H9 (cell line): ENCODE results near the gene GYS1. TPM values are rescaled to one million over a fixed set of nuclear protein-coding genes. Genes with fewer than 3 reads are reported as not detected.

Experiments
- DNase-seq: peaks from one replicate; pipeline ENCODE4 v3.0.0-alpha.2; 2017
- H2AFZ ChIP-seq: one replicate; pipeline ENCODE4 v1.6.1; 2013; ENCODE audit warnings: mild to moderate bottlenecking, low read length, control low read depth, moderate library complexity
- H2AK5ac ChIP-seq: 2 replicates; pipeline ENCODE4 v1.6.1; 2013; ENCODE audit warnings: low read length, control low read depth, mixed read lengths; ENCODE audit not compliant: insufficient read length
- H2BK120ac ChIP-seq: one replicate; pipeline ENCODE4 v1.6.1; 2013; ENCODE audit warnings: low read depth, mild to moderate bottlenecking, low read length, control low read depth, inconsistent platforms; ENCODE audit not compliant: poor library complexity, severe bottlenecking
- H2BK12ac ChIP-seq: 2 replicates; pipeline ENCODE4 v1.6.1; 2013; ENCODE audit warnings: low read length, control low read depth, mixed read lengths, low read depth; ENCODE audit not compliant: insufficient read length
- H2BK15ac ChIP-seq: 2 replicates; pipeline ENCODE4 v1.6.1; 2013; ENCODE audit warnings: low read depth, low read length, control low read depth
- H2BK20ac ChIP-seq: one replicate; pipeline ENCODE4 v1.6.1; 2013; ENCODE audit warnings: low read depth, mild to moderate bottlenecking, low read length, control low read depth, inconsistent platforms; ENCODE audit not compliant: poor library complexity, severe bottlenecking
- H2BK5ac ChIP-seq: 2 replicates; pipeline ENCODE4 v1.6.1; 2013; ENCODE audit warnings: low read length, control low read depth, mixed read lengths; ENCODE audit not compliant: insufficient read length
- H3K14ac ChIP-seq: 2 replicates; pipeline ENCODE4 v1.6.1; 2013; ENCODE audit warnings: low read length, control low read depth; ENCODE audit not compliant: insufficient read depth
- H3K18ac ChIP-seq: 2 replicates; pipeline ENCODE4 v1.6.1; 2013; ENCODE audit warnings: low read depth, mild to moderate bottlenecking, mixed read lengths, low read length, control low read depth; ENCODE audit not compliant: insufficient read length
- H3K23ac ChIP-seq: 2 replicates; pipeline ENCODE4 v1.6.1; 2013; ENCODE audit warnings: low read length, control low read depth, mixed read lengths, low read depth; ENCODE audit not compliant: insufficient read length
- H3K23me2 ChIP-seq: 2 replicates; pipeline ENCODE4 v1.6.1; 2013; ENCODE audit warnings: low read depth, mild to moderate bottlenecking, mixed read lengths, low read length, control low read depth; ENCODE audit not compliant: insufficient read length, poor library complexity, severe bottlenecking
- H3K27ac ChIP-seq: 2 replicates; pipeline ENCODE4 v1.5.1; 2013; ENCODE audit warnings: low read length, control low read depth, mixed read lengths, low read depth; ENCODE audit not compliant: insufficient read length
- H3K27me3 ChIP-seq: 2 replicates; pipeline ENCODE4 v1.6.1; 2013; ENCODE audit warnings: low read length, control low read depth, inconsistent platforms; ENCODE audit not compliant: insufficient read depth
- H3K4ac ChIP-seq: 2 replicates; pipeline ENCODE4 v1.6.1; 2013; ENCODE audit warnings: low read depth, mild to moderate bottlenecking, control low read depth, inconsistent platforms, low read length, moderate library complexity
- H3K4me1 ChIP-seq: 2 replicates; pipeline ENCODE4 v1.6.1; 2013; ENCODE audit warnings: low read length, control low read depth, inconsistent platforms; ENCODE audit not compliant: insufficient read depth
- H3K4me2 ChIP-seq: 2 replicates; pipeline ENCODE4 v1.6.1; 2013; ENCODE audit warnings: low read length, control low read depth, mixed read lengths; ENCODE audit not compliant: insufficient read length, insufficient read depth
- H3K56ac ChIP-seq: 2 replicates; pipeline ENCODE4 v1.6.1; 2013; ENCODE audit warnings: low read depth, mild to moderate bottlenecking, mixed read lengths, low read length, control low read depth; ENCODE audit not compliant: insufficient read length
- H3K79me1 ChIP-seq: 2 replicates; pipeline ENCODE4 v1.6.1; 2013; ENCODE audit warnings: low read depth, mild to moderate bottlenecking, moderate library complexity, low read length, control low read depth, inconsistent platforms; ENCODE audit not compliant: insufficient read depth, poor library complexity, severe bottlenecking
- H3K79me2 ChIP-seq: 2 replicates; pipeline ENCODE4 v1.6.1; 2013; ENCODE audit warnings: low read length, control low read depth, inconsistent platforms; ENCODE audit not compliant: insufficient read depth
- H3K9ac ChIP-seq: 2 replicates; pipeline ENCODE4 v1.6.1; 2013; ENCODE audit warnings: low read length, control low read depth, mixed read lengths; ENCODE audit not compliant: insufficient read length; ENCODE audit errors: extremely low read depth
- H3K9me3 ChIP-seq: one replicate; pipeline ENCODE4 v1.6.1; 2013; ENCODE audit warnings: low read depth, low read length, inconsistent platforms; ENCODE audit not compliant: control insufficient read depth
- H3T11ph ChIP-seq: one replicate; pipeline ENCODE4 v1.6.1; 2013; ENCODE audit warnings: mild to moderate bottlenecking, low read length, control low read depth, inconsistent platforms
- H4K20me1 ChIP-seq: one replicate; pipeline ENCODE4 v1.6.1; 2013; ENCODE audit not compliant: control insufficient read depth, insufficient read length, insufficient read depth
- H4K5ac ChIP-seq: 2 replicates; pipeline ENCODE4 v1.6.1; 2013; ENCODE audit warnings: low read depth, mild to moderate bottlenecking, mixed read lengths, low read length, control low read depth; ENCODE audit not compliant: insufficient read length
- H4K8ac ChIP-seq: replicated peaks from 2 replicates; pipeline ENCODE4 v1.6.1; 2013; ENCODE audit warnings: low read length, control low read depth, mixed read lengths, low read depth; ENCODE audit not compliant: insufficient read length
- H4K91ac ChIP-seq: 2 replicates; pipeline ENCODE4 v1.6.1; 2013; ENCODE audit warnings: low read depth, mild to moderate bottlenecking, moderate library complexity, mixed read lengths, low read length, control low read depth; ENCODE audit not compliant: insufficient read length
- H3K27ac Mint-ChIP-seq, 3 experiments: 2 replicates in 2 of 3; 3 replicates in 1 of 3; pipeline ENCODE4 v1.8.0; 2020 to 2021; ENCODE audit warnings: mixed read lengths in 3 of 3, mild to moderate bottlenecking in 1 of 3, moderate library complexity in 1 of 3
- H3K27me3 Mint-ChIP-seq: 2 replicates; pipeline ENCODE4 v1.8.0; 2021; ENCODE audit warnings: low read depth, mild to moderate bottlenecking, moderate library complexity, mixed read lengths
- H3K36me3 Mint-ChIP-seq, 3 experiments: 2 replicates in 2 of 3; 3 replicates in 1 of 3; pipeline ENCODE4 v1.8.0; 2020 to 2021; ENCODE audit warnings: low read depth in 3 of 3, mixed read lengths in 3 of 3; ENCODE audit not compliant: insufficient read depth in 1 of 3
- H3K4me1 Mint-ChIP-seq, 2 experiments: 2 replicates each; pipeline ENCODE4 v1.8.0; 2020; ENCODE audit warnings: mixed read lengths in 2 of 2
- H3K4me3 Mint-ChIP-seq, 2 experiments: 2 replicates in 1 of 2; 3 replicates in 1 of 2; pipeline ENCODE4 v1.8.0; 2020 to 2021; ENCODE audit warnings: mild to moderate bottlenecking in 2 of 2, mixed read lengths in 2 of 2, moderate library complexity in 1 of 2
- H3K9me3 Mint-ChIP-seq, 2 experiments: 2 replicates in 1 of 2; 3 replicates in 1 of 2; pipeline ENCODE4 v1.8.0; 2020; ENCODE audit warnings: mild to moderate bottlenecking in 2 of 2, mixed read lengths in 2 of 2, moderate library complexity in 1 of 2
- WGBS: extraction: QIAGEN DNeasy Blood & Tissue Kit; methylation state at CpG from one replicate; pipeline ENCODE4 v1.1.7; 2013; ENCODE audit warnings: missing lambda C conversion rate, low lambda C conversion rate, mixed read lengths; ENCODE audit not compliant: insufficient read length; ENCODE audit errors: extremely low coverage; 5-methylcytosine and 5-hydroxymethylcytosine counted together
- total RNA-seq: library from RNA; stranded (reverse); gene quantifications from 2 replicates; pipeline ENCODE4 v1.2.1, GENCODE V29; 2021
- TF ChIP-seq, protein P1 (sequence below): fragments of 200-600 bp; sonication (generic); conservative IDR thresholded peaks from 3 replicates; pipeline ENCODE4 v1.8.0; 2021; ENCODE audit warnings: antibody characterized with exemption, mild to moderate bottlenecking

The GYS1 gene
- total RNA-seq, 1 experiment from 2014 or later: 44.3 TPM

- Mint-ChIP-seq H3K27ac (no peak overlapping the region), H3K27me3 (no peaks in the 10 kb centered on the region), H3K9me3 (no peaks in the 10 kb centered on the region; a peak in 1 of 5 replicates), H3K36me3 (peaks cover 17 to 59% (median 48%) of the 10 kb centered on the region in 3 experiments; a peak in 6 of 7 replicates), H3K4me3 (peak overlapping the region; percentile 8 to 41; a peak in 2 of 5 replicates), H3K4me1 (peaks cover 22 to 27% of the 10 kb centered on the region in 2 experiments)
- DNase-seq: no peak
- Histone ChIP-seq H2AK5ac (no peak overlapping the region), H2BK120ac (no peak overlapping the region), H3K79me1 (peaks cover 4% of the 10 kb centered on the region), H3K9me3 (no peaks in the 10 kb centered on the region), H2BK20ac (no peak overlapping the region), H3K27me3 (no peaks in the 10 kb centered on the region), H3K27ac (no peak overlapping the region), H3K4ac (no peak overlapping the region), H3K14ac (no peak overlapping the region), H3K56ac (no peak overlapping the region), H4K20me1 (no peaks in the 10 kb centered on the region), H3T11ph (no peak overlapping the region), H4K5ac (no peak overlapping the region), H3K79me2 (no peaks in the 10 kb centered on the region), H2AFZ (no peak overlapping the region), H3K4me1 (no peaks in the 10 kb centered on the region; the same call in 1 of the 2 replicates), H3K9ac (no peak overlapping the region), H2BK5ac (no peak overlapping the region), H3K4me2 (no peak overlapping the region), H2BK12ac (no peak overlapping the region), H2BK15ac (no peak overlapping the region), H3K23ac (no peak overlapping the region), H4K91ac (no peak overlapping the region), H4K8ac (no peak overlapping the region), H3K23me2 (peaks cover 8% of the 10 kb centered on the region), H3K18ac (no peak overlapping the region)
- TF ChIP-seq, protein P1, sequence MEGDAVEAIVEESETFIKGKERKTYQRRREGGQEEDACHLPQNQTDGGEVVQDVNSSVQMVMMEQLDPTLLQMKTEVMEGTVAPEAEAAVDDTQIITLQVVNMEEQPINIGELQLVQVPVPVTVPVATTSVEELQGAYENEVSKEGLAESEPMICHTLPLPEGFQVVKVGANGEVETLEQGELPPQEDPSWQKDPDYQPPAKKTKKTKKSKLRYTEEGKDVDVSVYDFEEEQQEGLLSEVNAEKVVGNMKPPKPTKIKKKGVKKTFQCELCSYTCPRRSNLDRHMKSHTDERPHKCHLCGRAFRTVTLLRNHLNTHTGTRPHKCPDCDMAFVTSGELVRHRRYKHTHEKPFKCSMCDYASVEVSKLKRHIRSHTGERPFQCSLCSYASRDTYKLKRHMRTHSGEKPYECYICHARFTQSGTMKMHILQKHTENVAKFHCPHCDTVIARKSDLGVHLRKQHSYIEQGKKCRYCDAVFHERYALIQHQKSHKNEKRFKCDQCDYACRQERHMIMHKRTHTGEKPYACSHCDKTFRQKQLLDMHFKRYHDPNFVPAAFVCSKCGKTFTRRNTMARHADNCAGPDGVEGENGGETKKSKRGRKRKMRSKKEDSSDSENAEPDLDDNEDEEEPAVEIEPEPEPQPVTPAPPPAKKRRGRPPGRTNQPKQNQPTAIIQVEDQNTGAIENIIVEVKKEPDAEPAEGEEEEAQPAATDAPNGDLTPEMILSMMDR: no peak
- WGBS: no CpG with 5 or more reads among the region's 8 CpGs
Measured at GRCh38 chr19:48958006-48958405, 35.1 kb downstream of the GYS1 start.
